Nephron progenitor cell (in vitro differentiated cells): ENCODE data around the gene SYNDIG1L.

ENCODE experiments used
- DNase-seq: peaks from one replicate; pipeline ENCODE4 v3.0.0; 2021
- H3K27ac Mint-ChIP-seq: 2 replicates; pipeline ENCODE4 v1.8.0; 2021; ENCODE audit warnings: mild to moderate bottlenecking, moderate library complexity, mixed read lengths
- H3K27me3 Mint-ChIP-seq: 2 replicates; pipeline ENCODE4 v1.8.0; 2021; ENCODE audit warnings: mild to moderate bottlenecking, low read depth, mixed read lengths; ENCODE audit not compliant: poor library complexity
- H3K36me3 Mint-ChIP-seq: 2 replicates; pipeline ENCODE4 v1.8.0; 2021; ENCODE audit warnings: low read depth, mixed read lengths
- H3K4me1 Mint-ChIP-seq: 2 replicates; pipeline ENCODE4 v1.8.0; 2021; ENCODE audit warnings: mixed read lengths
- H3K4me3 Mint-ChIP-seq: 2 replicates; pipeline ENCODE4 v1.8.0; 2021; ENCODE audit warnings: mild to moderate bottlenecking, moderate library complexity, mixed read lengths
- H3K9me3 Mint-ChIP-seq: 2 replicates; pipeline ENCODE4 v1.8.0; 2021; ENCODE audit warnings: mild to moderate bottlenecking, moderate library complexity, mixed read lengths
- CTCF ChIP-seq: fragments of 200-600 bp; sonication (generic); IDR thresholded peaks from 2 replicates; pipeline ENCODE4 v1.5.0; 2021; ENCODE audit warnings: antibody characterized with exemption

Gene SYNDIG1L

GRCh38 chr14:74417611-74418010 is 8.4 kb downstream of the SYNDIG1L start:
- Mint-ChIP-seq H3K27me3 (no peaks in the 10 kb centered on the region), H3K4me3 (no peak overlapping the region), H3K27ac (no peak overlapping the region), H3K4me1 (peaks cover 33% of the 10 kb centered on the region), H3K9me3 (peaks cover 4% of the 10 kb centered on the region), H3K36me3 (no peaks in the 10 kb centered on the region)
- no peak for TF ChIP-seq CTCF
- no peak for DNase-seq

- no peaks in the 10 kb centered on the region for H3K36me3 Mint-ChIP-seq
- no peak for DNase-seq
- H3K27me3 Mint-ChIP-seq: no peaks in the 10 kb centered on the region
- H3K4me3 Mint-ChIP-seq: no peak overlapping the region
- H3K27ac Mint-ChIP-seq: no peak overlapping the region
- TF ChIP-seq CTCF: no peak
- H3K4me1 Mint-ChIP-seq: peaks cover 33% of the 10 kb centered on the region
- H3K9me3 Mint-ChIP-seq: peaks cover 4% of the 10 kb centered on the region
Measured at GRCh38 chr14:74417201-74417600, 8.8 kb downstream of the SYNDIG1L start.

GRCh38 chr14:74415115-74415437 is 10.9 kb downstream of the SYNDIG1L start:
- DNase-seq: peak; percentile 39
- Mint-ChIP-seq H3K4me1 (peaks cover 33% of the 10 kb centered on the region), H3K9me3 (no peaks in the 10 kb centered on the region), H3K27me3 (no peaks in the 10 kb centered on the region), H3K4me3 (no peak overlapping the region), H3K36me3 (no peaks in the 10 kb centered on the region), H3K27ac (peak overlapping the region; percentile 62)
- no peak for TF ChIP-seq CTCF

GRCh38 chr14:74414403-74415114 is 11.5 kb downstream of the SYNDIG1L start:
- Mint-ChIP-seq H3K4me1 (peaks cover 33% of the 10 kb centered on the region), H3K4me3 (peak overlapping the region; percentile 52), H3K27ac (peak overlapping the region; percentile 62), H3K27me3 (no peaks in the 10 kb centered on the region), H3K9me3 (no peaks in the 10 kb centered on the region), H3K36me3 (no peaks in the 10 kb centered on the region)
- TF ChIP-seq CTCF: no peak
- DNase-seq: peak; percentile 31

DNA sequence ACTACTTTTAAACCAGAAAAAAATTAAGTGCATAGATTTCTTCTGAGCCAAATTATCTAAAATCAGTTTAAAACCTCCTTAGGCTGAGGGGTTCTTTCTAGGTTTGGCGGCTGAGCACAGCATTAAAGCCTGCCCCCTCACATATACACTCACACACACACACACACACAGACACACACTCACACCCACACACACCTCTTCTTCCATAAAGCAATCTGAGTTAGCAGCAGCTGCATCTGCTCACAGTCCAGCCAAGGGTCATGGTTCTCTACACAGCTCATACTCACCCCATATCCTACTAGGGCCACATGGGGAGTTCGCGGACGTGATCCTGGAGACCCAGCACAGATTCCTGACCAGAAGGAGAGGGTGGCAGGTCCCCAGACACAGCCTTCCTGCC is 12.4 kb downstream of the SYNDIG1L start:
- no peak overlapping the region for H3K27ac Mint-ChIP-seq
- peaks cover 33% of the 10 kb centered on the region for H3K4me1 Mint-ChIP-seq
- no peak overlapping the region for H3K4me3 Mint-ChIP-seq
- TF ChIP-seq CTCF: no peak
- no peak for DNase-seq
- no peaks in the 10 kb centered on the region for H3K9me3 Mint-ChIP-seq
- no peaks in the 10 kb centered on the region for H3K36me3 Mint-ChIP-seq
- no peaks in the 10 kb centered on the region for H3K27me3 Mint-ChIP-seq

- no peak for TF ChIP-seq CTCF
- no peaks in the 10 kb centered on the region for H3K36me3 Mint-ChIP-seq
- no peak overlapping the region for H3K4me3 Mint-ChIP-seq
- DNase-seq: no peak
- H3K9me3 Mint-ChIP-seq: no peaks in the 10 kb centered on the region
- no peak overlapping the region for H3K27ac Mint-ChIP-seq
- H3K4me1 Mint-ChIP-seq: peaks cover 33% of the 10 kb centered on the region
- peaks cover 3% of the 10 kb centered on the region for H3K27me3 Mint-ChIP-seq
Measured at GRCh38 chr14:74412753-74413152, 13.3 kb downstream of the SYNDIG1L start.
